ENCODE results near the gene CCDC138. TPM values are rescaled to one million over a fixed set of nuclear protein-coding genes. Genes with fewer than 3 reads are reported as not detected.
"Not testable (repeated sequence)": the region's sequence is repeated elsewhere in the genome, so short reads cannot be mapped to it uniquely, and the experiment has no call there.

Gene CCDC138, protein sequence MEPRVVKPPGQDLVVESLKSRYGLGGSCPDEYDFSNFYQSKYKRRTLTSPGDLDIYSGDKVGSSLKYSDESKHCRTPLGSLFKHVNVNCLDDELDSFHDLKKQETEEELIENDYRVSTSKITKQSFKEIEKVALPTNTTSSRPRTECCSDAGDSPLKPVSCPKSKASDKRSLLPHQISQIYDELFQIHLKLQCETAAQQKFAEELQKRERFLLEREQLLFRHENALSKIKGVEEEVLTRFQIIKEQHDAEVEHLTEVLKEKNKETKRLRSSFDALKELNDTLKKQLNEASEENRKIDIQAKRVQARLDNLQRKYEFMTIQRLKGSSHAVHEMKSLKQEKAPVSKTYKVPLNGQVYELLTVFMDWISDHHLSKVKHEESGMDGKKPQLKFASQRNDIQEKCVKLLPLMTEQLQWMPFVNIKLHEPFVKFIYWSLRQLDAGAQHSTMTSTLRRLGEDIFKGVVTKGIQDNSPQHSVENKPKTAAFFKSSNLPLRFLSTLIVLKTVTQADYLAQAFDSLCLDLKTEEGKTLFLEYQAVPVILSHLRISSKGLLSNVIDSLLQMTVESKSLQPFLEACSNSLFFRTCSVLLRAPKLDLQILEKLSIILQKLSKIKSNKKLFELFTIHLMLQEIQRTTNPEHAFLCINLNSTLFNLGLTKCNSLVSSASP
- 10.3 and 10.6 TPM in 2 replicates for total RNA-seq

DNA sequence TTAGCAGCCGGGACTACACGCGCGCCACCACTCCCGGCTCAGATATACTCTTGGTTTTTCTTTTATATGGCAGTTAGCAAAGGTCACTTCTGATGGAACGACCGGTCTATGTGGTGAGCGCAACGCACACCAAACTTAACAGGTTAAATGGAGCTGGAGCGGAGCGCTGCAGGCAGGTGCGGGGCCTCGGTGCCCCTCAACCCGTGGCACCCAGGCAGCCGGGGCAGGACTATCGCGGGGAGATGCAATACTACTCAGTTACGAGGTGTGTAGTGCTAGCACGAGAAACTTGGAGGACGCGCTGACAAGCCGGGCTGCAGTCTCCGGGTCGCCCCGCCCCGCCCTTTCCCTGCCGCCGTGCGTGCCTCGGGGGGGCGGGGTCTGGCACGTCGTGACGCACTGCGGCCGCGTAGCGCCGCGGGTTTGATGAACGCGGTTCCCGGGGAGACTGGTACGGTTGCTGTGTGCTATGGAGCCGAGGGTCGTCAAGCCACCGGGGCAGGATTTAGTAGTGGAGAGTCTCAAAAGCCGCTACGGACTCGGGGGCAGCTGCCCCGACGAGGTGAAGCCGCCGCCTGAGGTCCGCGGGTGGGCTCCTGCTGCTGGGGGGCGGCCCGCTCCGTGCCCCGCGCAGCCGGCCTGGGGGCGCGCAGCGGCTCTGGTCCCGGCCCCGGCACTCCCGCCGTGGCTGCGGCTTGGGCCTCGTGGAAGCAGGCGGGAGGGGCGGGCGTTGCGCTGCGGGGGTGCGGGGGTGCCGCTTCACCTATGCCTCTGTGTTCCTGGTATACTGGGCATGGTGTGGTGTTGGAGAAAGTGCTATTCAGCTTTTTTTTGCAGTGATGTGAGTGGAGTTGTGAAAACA is at the start of gene CCDC138:
Gene CCDC138, plus strand, starts transcription at position 418 of the 862 bp plus-strand sequence. Its CDS starts 52 bp downstream, at position 470.
- Mint-ChIP-seq H3K27ac (peak within 1 kb of the TSS; percentile 96), H3K9me3 (no peaks in the 10 kb centered on the region), H3K4me1 (peaks cover 23% of the 10 kb centered on the region), H3K27me3 (no peaks in the 10 kb centered on the region), H3K4me3 (peak within 1 kb of the TSS; percentile 99), H3K36me3 (ENCODE audit: low read depth) (peaks cover 39% of the 10 kb centered on the region)
- ChIA-PET CTCF (no interaction called here), POLR2A (interaction anchor here (0.8 to 2.6 kb wide), 2 partner anchors 10 to 68 kb away, joined by 3 to 19 read pairs; partner anchors contain the start of gene RANBP2)
- peak; percentile 97 for ATAC-seq (ENCODE audit: low read depth)
- intact Hi-C loops (cut with micrococcal nuclease): loop anchor here (1.0 to 5.0 kb wide), 4 partner anchors 10 to 338 kb away; partner anchors contain the start of genes GCC2, LIMS1 and RANBP2
- DNase-seq: peak; percentile 92
- TF ChIP-seq, protein P1, sequence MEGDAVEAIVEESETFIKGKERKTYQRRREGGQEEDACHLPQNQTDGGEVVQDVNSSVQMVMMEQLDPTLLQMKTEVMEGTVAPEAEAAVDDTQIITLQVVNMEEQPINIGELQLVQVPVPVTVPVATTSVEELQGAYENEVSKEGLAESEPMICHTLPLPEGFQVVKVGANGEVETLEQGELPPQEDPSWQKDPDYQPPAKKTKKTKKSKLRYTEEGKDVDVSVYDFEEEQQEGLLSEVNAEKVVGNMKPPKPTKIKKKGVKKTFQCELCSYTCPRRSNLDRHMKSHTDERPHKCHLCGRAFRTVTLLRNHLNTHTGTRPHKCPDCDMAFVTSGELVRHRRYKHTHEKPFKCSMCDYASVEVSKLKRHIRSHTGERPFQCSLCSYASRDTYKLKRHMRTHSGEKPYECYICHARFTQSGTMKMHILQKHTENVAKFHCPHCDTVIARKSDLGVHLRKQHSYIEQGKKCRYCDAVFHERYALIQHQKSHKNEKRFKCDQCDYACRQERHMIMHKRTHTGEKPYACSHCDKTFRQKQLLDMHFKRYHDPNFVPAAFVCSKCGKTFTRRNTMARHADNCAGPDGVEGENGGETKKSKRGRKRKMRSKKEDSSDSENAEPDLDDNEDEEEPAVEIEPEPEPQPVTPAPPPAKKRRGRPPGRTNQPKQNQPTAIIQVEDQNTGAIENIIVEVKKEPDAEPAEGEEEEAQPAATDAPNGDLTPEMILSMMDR (IDR thresholded peaks at IDR 0.05): no peak

DNA sequence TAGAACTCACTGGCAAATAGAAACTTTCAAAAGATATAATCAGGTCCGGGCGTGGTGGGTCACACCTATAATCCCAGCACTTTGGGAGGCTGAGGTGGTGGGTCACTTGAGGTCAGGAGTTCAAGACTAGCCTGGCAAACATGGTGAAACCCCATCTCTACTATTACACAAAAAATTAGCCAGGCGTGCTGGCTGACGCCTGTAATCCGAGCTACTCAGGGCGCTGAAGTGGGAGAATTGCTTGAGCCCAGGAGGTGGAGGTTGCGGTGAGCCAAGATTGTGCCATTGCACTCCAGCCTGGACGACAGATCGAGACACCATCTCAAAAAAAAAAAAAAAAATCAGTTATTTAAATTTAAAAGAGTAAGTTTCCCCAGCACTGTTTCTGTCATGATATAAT is 28.6 kb upstream of the CCDC138 start:
- H3K9me3 Mint-ChIP-seq; DNase-seq; ATAC-seq (ENCODE audit: low read depth); intact Hi-C loops (cut with micrococcal nuclease); H3K27me3 Mint-ChIP-seq; H3K4me1 Mint-ChIP-seq; H3K4me3 Mint-ChIP-seq; POLR2A ChIA-PET; CTCF ChIA-PET; H3K27ac Mint-ChIP-seq: not testable (repeated sequence)
- H3K36me3 Mint-ChIP-seq (ENCODE audit: low read depth): peaks cover 47% of the 10 kb centered on the region

DNA sequence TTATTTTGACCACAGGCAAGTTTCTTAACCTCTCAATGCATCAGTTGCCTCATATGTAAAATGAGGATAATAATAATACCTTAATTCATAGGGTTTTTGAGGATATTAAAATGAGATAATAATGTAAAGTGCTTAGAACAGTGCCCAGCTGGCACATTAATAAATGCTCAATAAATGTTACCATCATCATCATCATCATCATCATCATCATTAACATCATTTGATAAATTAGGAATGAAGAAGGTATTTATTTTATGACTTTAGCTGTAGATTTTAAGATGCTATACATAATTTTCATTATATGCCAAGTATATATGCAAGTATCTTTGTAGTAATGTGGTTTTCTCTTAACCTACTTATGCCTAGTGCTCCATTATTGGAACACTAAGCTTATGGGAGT is 24.0 kb upstream of the CCDC138 start:
- CTCF ChIA-PET; intact Hi-C loops (cut with micrococcal nuclease); ATAC-seq (ENCODE audit: low read depth); DNase-seq; POLR2A ChIA-PET; H3K27me3 Mint-ChIP-seq; H3K4me3 Mint-ChIP-seq; H3K9me3 Mint-ChIP-seq; H3K27ac Mint-ChIP-seq; H3K4me1 Mint-ChIP-seq: not testable (repeated sequence)
- H3K36me3 Mint-ChIP-seq (ENCODE audit: low read depth): peaks cover 57% of the 10 kb centered on the region

DNA sequence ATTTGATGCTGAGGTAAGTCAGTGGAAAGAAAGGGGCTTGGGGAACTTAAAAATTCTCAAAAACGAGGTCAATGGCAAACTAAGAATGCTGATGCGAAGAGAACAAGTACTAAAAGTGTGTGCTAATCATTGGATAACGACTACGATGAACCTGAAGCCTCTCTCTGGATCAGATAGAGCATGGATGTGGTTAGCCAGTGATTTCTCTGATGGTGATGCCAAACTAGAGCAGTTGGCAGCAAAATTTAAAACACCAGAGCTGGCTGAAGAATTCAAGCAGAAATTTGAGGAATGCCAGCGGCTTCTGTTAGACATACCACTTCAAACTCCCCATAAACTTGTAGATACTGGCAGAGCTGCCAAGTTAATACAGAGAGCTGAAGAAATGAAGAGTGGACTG is 19.9 kb upstream of the CCDC138 start:
- POLR2A ChIA-PET; H3K9me3 Mint-ChIP-seq; H3K4me3 Mint-ChIP-seq; H3K27me3 Mint-ChIP-seq; H3K27ac Mint-ChIP-seq; H3K4me1 Mint-ChIP-seq; ATAC-seq (ENCODE audit: low read depth); CTCF ChIA-PET; DNase-seq; intact Hi-C loops (cut with micrococcal nuclease): not testable (repeated sequence)
- peaks cover 56% of the 10 kb centered on the region for H3K36me3 Mint-ChIP-seq (ENCODE audit: low read depth)

DNA sequence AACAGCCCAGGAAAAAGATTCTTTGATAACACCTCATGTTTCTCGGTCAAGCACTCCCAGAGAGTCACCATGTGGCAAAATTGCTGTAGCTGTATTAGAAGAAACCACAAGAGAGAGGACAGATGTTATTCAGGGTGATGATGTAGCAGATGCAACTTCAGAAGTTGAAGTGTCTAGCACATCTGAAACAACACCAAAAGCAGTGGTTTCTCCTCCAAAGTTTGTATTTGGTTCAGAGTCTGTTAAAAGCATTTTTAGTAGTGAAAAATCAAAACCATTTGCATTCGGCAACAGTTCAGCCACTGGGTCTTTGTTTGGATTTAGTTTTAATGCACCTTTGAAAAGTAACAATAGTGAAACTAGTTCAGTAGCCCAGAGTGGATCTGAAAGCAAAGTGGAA is 18.7 kb upstream of the CCDC138 start:
- H3K27ac Mint-ChIP-seq; H3K4me3 Mint-ChIP-seq; H3K27me3 Mint-ChIP-seq; ATAC-seq (ENCODE audit: low read depth); intact Hi-C loops (cut with micrococcal nuclease); CTCF ChIA-PET; DNase-seq; POLR2A ChIA-PET; H3K4me1 Mint-ChIP-seq; H3K9me3 Mint-ChIP-seq: not testable (repeated sequence)
- peaks cover 63% of the 10 kb centered on the region for H3K36me3 Mint-ChIP-seq (ENCODE audit: low read depth)

DNA sequence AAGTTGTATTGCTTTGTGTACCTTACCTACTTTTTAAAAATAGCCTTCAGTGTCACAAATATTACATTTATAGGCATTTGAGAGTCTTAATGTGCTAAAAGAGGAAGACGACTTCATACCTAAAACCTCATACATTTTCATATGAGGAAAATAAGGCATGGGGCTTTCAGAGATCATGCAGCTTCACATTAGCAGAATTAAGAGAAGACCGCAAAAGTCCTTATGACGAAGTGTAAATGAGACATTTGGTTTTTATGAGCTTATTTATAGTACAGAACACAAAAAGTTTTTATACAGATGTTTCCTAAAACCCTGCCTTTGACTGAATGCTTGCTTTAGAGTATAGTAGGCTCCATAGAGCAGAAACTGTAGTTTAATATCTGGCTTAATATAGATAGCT is 10.1 kb upstream of the CCDC138 start:
- H3K27ac Mint-ChIP-seq: peak overlapping the region; percentile 85
- peaks cover 70% of the 10 kb centered on the region for H3K36me3 Mint-ChIP-seq (ENCODE audit: low read depth)

More for the DNA sequence above, 10.1 kb upstream of the CCDC138 start:
- Mint-ChIP-seq H3K4me1 (peaks cover 47% of the 10 kb centered on the region), H3K4me3 (peak overlapping the region; percentile 65), H3K9me3 (peaks cover 2% of the 10 kb centered on the region), H3K27me3 (no peaks in the 10 kb centered on the region)
- CTCF ChIA-PET: no interaction called here
- no peak for DNase-seq
- POLR2A ChIA-PET: interaction anchor here (1.0 to 1.8 kb wide), 2 partner anchors 10 to 243 kb away, joined by 5 to 19 read pairs; partner anchors contain the start of genes CCDC138 and LIMS1
- TF ChIP-seq, protein P1 (IDR thresholded peaks at IDR 0.05): no peak
- intact Hi-C loops (cut with micrococcal nuclease): loop anchor here (1.0 to 5.0 kb wide), 5 partner anchors 10 to 327 kb away; partner anchors contain the start of genes CCDC138, GCC2 and RANBP2
- peak; percentile 85 for ATAC-seq (ENCODE audit: low read depth)

Measured in activated B cell treated with CpG ODN at 0.5 μM for 24 hours (primary cell).